ENCODE results near the gene RTKN2.
"Not testable (repeated sequence)": the region's sequence is repeated elsewhere in the genome, so short reads cannot be mapped to it uniquely, and the experiment has no call there.

RTKN2 gene

GRCh38 chr10:62268399-62269114 lies at the start of gene RTKN2:
Gene RTKN2 (minus strand): TSS chr10:62268844. CDS start chr10:62268610, 234 bp downstream.
- DNase-seq (ENCODE audit: low spot score), result peak; percentile 87

- no peak for DNase-seq (ENCODE audit: low spot score)
Measured at GRCh38 chr10:62317257-62317656, 48.6 kb upstream of the RTKN2 start.

- no peak for DNase-seq (ENCODE audit: low spot score)
Measured at GRCh38 chr10:62309254-62309653, 40.6 kb upstream of the RTKN2 start.

- no peak for DNase-seq (ENCODE audit: low spot score)
Measured at GRCh38 chr10:62308101-62308500, 39.5 kb upstream of the RTKN2 start.

- DNase-seq (ENCODE audit: low spot score), result no peak
Measured at GRCh38 chr10:62307635-62308034, 39.0 kb upstream of the RTKN2 start.

- no peak for DNase-seq (ENCODE audit: low spot score)
Measured at GRCh38 chr10:62306663-62307062, 38.0 kb upstream of the RTKN2 start.

GRCh38 chr10:62305813-62306212 lies 37.2 kb upstream of the RTKN2 start:
- no peak for DNase-seq (ENCODE audit: low spot score)

- DNase-seq (ENCODE audit: low spot score), result no peak
Measured at GRCh38 chr10:62303922-62304321, 35.3 kb upstream of the RTKN2 start.

- DNase-seq (ENCODE audit: low spot score), result no peak
Measured at GRCh38 chr10:62302760-62303159, 34.1 kb upstream of the RTKN2 start.

GRCh38 chr10:62297857-62298256 lies 29.2 kb upstream of the RTKN2 start:
- DNase-seq (ENCODE audit: low spot score), result no peak

- DNase-seq (ENCODE audit: low spot score), result no peak
Measured at GRCh38 chr10:62284221-62284620, 15.6 kb upstream of the RTKN2 start.

- not testable (repeated sequence) for DNase-seq (ENCODE audit: low spot score)
Measured at GRCh38 chr10:62281348-62281747, 12.7 kb upstream of the RTKN2 start.

- not testable (repeated sequence) for DNase-seq (ENCODE audit: low spot score)
Measured at GRCh38 chr10:62280392-62280791, 11.7 kb upstream of the RTKN2 start.

GRCh38 chr10:62278441-62278910 lies 9.8 kb upstream of the RTKN2 start:
- DNase-seq (ENCODE audit: low spot score), result no peak

- no peak for DNase-seq (ENCODE audit: low spot score)
Measured at GRCh38 chr10:62277971-62278370, 9.3 kb upstream of the RTKN2 start.

- no peak for DNase-seq (ENCODE audit: low spot score)
Measured at GRCh38 chr10:62270020-62270419, 1.4 kb upstream of the RTKN2 start.

GRCh38 chr10:62268027-62268398 lies 631 bp downstream of the RTKN2 start:
- DNase-seq (ENCODE audit: low spot score), result peak; percentile 29

GRCh38 chr10:62266611-62267010 lies 2.0 kb downstream of the RTKN2 start:
- DNase-seq (ENCODE audit: low spot score), result no peak

GRCh38 chr10:62266147-62266546 lies 2.5 kb downstream of the RTKN2 start:
- DNase-seq (ENCODE audit: low spot score), result no peak

- DNase-seq (ENCODE audit: low spot score), result peak; percentile 79
Measured at GRCh38 chr10:62264702-62265436, 3.8 kb downstream of the RTKN2 start.

GRCh38 chr10:62264126-62264525 lies 4.5 kb downstream of the RTKN2 start:
- no peak for DNase-seq (ENCODE audit: low spot score)

GRCh38 chr10:62261666-62262065 lies 7.0 kb downstream of the RTKN2 start:
- no peak for DNase-seq (ENCODE audit: low spot score)

- DNase-seq (ENCODE audit: low spot score), result no peak
Measured at GRCh38 chr10:62259998-62260397, 8.6 kb downstream of the RTKN2 start.

All from SW480 (cell line).